Hepatocyte (in vitro differentiated cells): Measurements from ENCODE around the gene PPP1R14D. TPM values are rescaled to one million over a fixed set of nuclear protein-coding genes. Genes with fewer than 3 reads are reported as not detected.

Experiments used
- DNase-seq: peaks from one replicate; pipeline ENCODE4 v3.0.0-alpha.2; 2016; ENCODE audit warnings: low spot score
- H2AFZ ChIP-seq: fragments of 200-600 bp; sonication (generic); 2 replicates; pipeline ENCODE4 v1.6.0; 2016; ENCODE audit warnings: antibody characterized with exemption, mild to moderate bottlenecking
- H3K27ac ChIP-seq: fragments of 200-600 bp; sonication (generic); 2 replicates; pipeline ENCODE4 v1.5.1; 2016; ENCODE audit warnings: mild to moderate bottlenecking
- H3K27me3 ChIP-seq: fragments of 200-600 bp; sonication (generic); 2 replicates; pipeline ENCODE4 v1.6.1; 2016
- H3K36me3 ChIP-seq: fragments of 200-600 bp; sonication (generic); replicated peaks from 2 replicates; pipeline ENCODE4 v1.5.1; 2016; ENCODE audit warnings: low read depth; ENCODE audit not compliant: insufficient read depth
- H3K4me1 ChIP-seq: fragments of 200-600 bp; sonication (generic); 2 replicates; pipeline ENCODE4 v1.5.1; 2016; ENCODE audit warnings: mild to moderate bottlenecking, moderate library complexity; ENCODE audit not compliant: insufficient read depth
- H3K4me2 ChIP-seq: fragments of 200-600 bp; sonication (generic); 2 replicates; pipeline ENCODE4 v1.6.0; 2016
- H3K4me3 ChIP-seq: fragments of 200-600 bp; sonication (generic); 2 replicates; pipeline ENCODE4 v1.5.1; 2016; ENCODE audit warnings: mild to moderate bottlenecking
- H3K79me2 ChIP-seq: fragments of 200-600 bp; sonication (generic); 2 replicates; pipeline ENCODE4 v1.6.0; 2017; ENCODE audit warnings: mild to moderate bottlenecking
- H3K9me2 ChIP-seq: fragments of 200-600 bp; sonication (generic); replicated peaks from 2 replicates; pipeline ENCODE4 v1.6.0; 2017; ENCODE audit warnings: mild to moderate bottlenecking; ENCODE audit not compliant: insufficient read depth
- H3K9me3 ChIP-seq: fragments of 200-600 bp; sonication (generic); 2 replicates; pipeline ENCODE4 v1.5.1; 2016; ENCODE audit warnings: low read depth, mild to moderate bottlenecking
- H4K20me1 ChIP-seq: fragments of 200-600 bp; sonication (generic); 2 replicates; pipeline ENCODE4 v1.6.0; 2016; ENCODE audit warnings: mild to moderate bottlenecking; ENCODE audit not compliant: insufficient read depth, poor library complexity, severe bottlenecking
- CTCF ChIP-seq: fragments of 200-600 bp; sonication (generic); IDR thresholded peaks from 2 replicates; pipeline ENCODE4 v1.5.1; 2016; ENCODE audit warnings: antibody characterized with exemption, mild to moderate bottlenecking; ENCODE audit not compliant: poor library complexity
- EZH2 ChIP-seq: fragments of 200-600 bp; sonication (generic); IDR thresholded peaks from 2 replicates; pipeline ENCODE4 v1.6.1; 2016; ENCODE audit warnings: antibody characterized with exemption, mild to moderate bottlenecking, borderline replicate concordance
- EZH2phosphoT487 ChIP-seq: fragments of 200-600 bp; sonication (generic); IDR thresholded peaks from one replicate; pipeline ENCODE4 v1.6.1; 2018; ENCODE audit warnings: antibody characterized with exemption, mild to moderate bottlenecking, low read depth, moderate library complexity; ENCODE audit not compliant: unreplicated experiment, severe bottlenecking
- WGBS: methylation state at CpG from one replicate; pipeline ENCODE4 v1.1.6; 2016; ENCODE audit warnings: low lambda C conversion rate; ENCODE audit errors: missing lambda C conversion rate; 5-methylcytosine and 5-hydroxymethylcytosine counted together
- polyA plus RNA-seq: library from polyadenylated mRNA; unstranded; fragments of >200 nt; fragmentation: Nextera tagmentation; extraction: Ambion mirVana; gene quantifications from 2 replicates; pipeline ENCODE4 v1.2.1, GENCODE V29; 2016
- total RNA-seq: library from RNA; depleted of rRNA; stranded (reverse); fragments of >200 nt; gene quantifications from 2 replicates; pipeline ENCODE4 v1.2.3, GENCODE V29; 2014

Gene PPP1R14D
- total and polyA plus RNA-seq, 2 experiments from 2014 or later = 0.47 TPM; not detected in 1

- DNase-seq = peak; percentile 50
- H3K36me3 ChIP-seq = no peaks in the 10 kb centered on the region
- peak overlapping the region; percentile 96 for H3K27ac ChIP-seq
- peak overlapping the region; percentile 83 for H2AFZ ChIP-seq
- H3K4me2 ChIP-seq = peak overlapping the region; percentile 90
- WGBS = 3% methylated on average over 28 of the region's 28 CpGs
- H3K4me3 ChIP-seq = peak overlapping the region; percentile 69
- H3K27me3 ChIP-seq = no peaks in the 10 kb centered on the region
- H4K20me1 ChIP-seq = no peaks in the 10 kb centered on the region
- no peak for TF ChIP-seq EZH2phosphoT487
- TF ChIP-seq EZH2 = peak; percentile 55
- TF ChIP-seq CTCF = no peak
- no peaks in the 10 kb centered on the region for H3K9me2 ChIP-seq
- peaks cover 8% of the 10 kb centered on the region for H3K4me1 ChIP-seq
- H3K79me2 ChIP-seq = peaks cover 54% of the 10 kb centered on the region
- H3K9me3 ChIP-seq = no peaks in the 10 kb centered on the region
These were observed 16.2 kb upstream of the PPP1R14D start for GRCh38 chr15:40844696-40845030.

GRCh38 chr15:40843885-40844695 lies 15.6 kb upstream of the PPP1R14D start, which contains the start of gene SPINT1:
TSS of gene SPINT1 (plus strand) at chr15:40844048. CDS start at chr15:40844555, 507 bp downstream.
- WGBS = 3% methylated on average over 33 of the region's 89 CpGs
- Histone ChIP-seq H3K27ac (peak within 1 kb of the TSS; percentile 96), H3K79me2 (peaks cover 48% of the 10 kb centered on the region), H3K4me2 (peak within 1 kb of the TSS; percentile 90), H3K9me3 (no peaks in the 10 kb centered on the region), H2AFZ (peak within 1 kb of the TSS; percentile 83), H3K4me3 (peak within 1 kb of the TSS; percentile 69), H4K20me1 (no peaks in the 10 kb centered on the region), H3K4me1 (peaks cover 8% of the 10 kb centered on the region), H3K9me2 (no peaks in the 10 kb centered on the region), H3K36me3 (no peaks in the 10 kb centered on the region), H3K27me3 (no peaks in the 10 kb centered on the region)
- TF ChIP-seq CTCF (no peak), EZH2 (no peak), EZH2phosphoT487 (no peak)
- DNase-seq = peak; percentile 89

- Histone ChIP-seq H3K9me3 (no peaks in the 10 kb centered on the region), H3K9me2 (no peaks in the 10 kb centered on the region), H2AFZ (peak overlapping the region; percentile 83), H3K79me2 (peaks cover 43% of the 10 kb centered on the region), H3K4me1 (peaks cover 8% of the 10 kb centered on the region), H3K36me3 (no peaks in the 10 kb centered on the region), H3K4me2 (peak overlapping the region; percentile 90), H3K4me3 (peak overlapping the region; percentile 69), H4K20me1 (no peaks in the 10 kb centered on the region), H3K27ac (peak overlapping the region; percentile 96), H3K27me3 (no peaks in the 10 kb centered on the region)
- TF ChIP-seq EZH2phosphoT487 (no peak), EZH2 (no peak), CTCF (no peak)
- peak; percentile 14 for DNase-seq
- 14% methylated on average over 32 of the region's 34 CpGs for WGBS
These were observed 14.9 kb upstream of the PPP1R14D start for GRCh38 chr15:40843261-40843884.
